H1 (cell line): Measurements from ENCODE around the gene GH2. TPM values are rescaled to one million over a fixed set of nuclear protein-coding genes. Genes with fewer than 3 reads are reported as not detected.
"Not testable (repeated sequence)": the region's sequence is repeated elsewhere in the genome, so short reads cannot be mapped to it uniquely, and the experiment has no call there.

ENCODE experiments used
- CTCF ChIA-PET: fragments of 300-600 bp; sonication (Branson Sonifier 250); formaldehyde crosslinking; loops from one replicate; lab custom pipeline; 2021; ENCODE audit not compliant: partially characterized antibody; lab: Charles Lee
- POLR2A ChIA-PET: fragments of 300-600 bp; sonication (Branson Sonifier 250); formaldehyde crosslinking; loops from one replicate; lab custom pipeline; 2021; ENCODE audit warnings: inconsistent platforms; ENCODE audit not compliant: partially characterized antibody; lab: Charles Lee
- DNase-seq, 2 experiments: peaks; one replicate each; pipeline versions ENCODE4 v3.0.0 to v3.0.0-alpha.2; 2010 to 2022; ENCODE audit warnings: low spot score in 2 of 2, low read depth in 1 of 2, mixed read lengths in 1 of 2
- FAIRE-seq: peaks from 2 replicates; lab custom pipeline; 2011; peaks lifted over from hg19 to GRCh38; lab: Jason Lieb, UNC
- H2AFZ ChIP-seq: 2 replicates; pipeline ENCODE4 v1.8.1; 2012; ENCODE audit warnings: low read length, inconsistent platforms
- H2AK5ac ChIP-seq: 2 replicates; pipeline ENCODE4 v1.6.1; 2013; ENCODE audit warnings: low read depth, low read length
- H2BK120ac ChIP-seq: replicated peaks from 2 replicates; pipeline ENCODE3; 2013; ENCODE audit warnings: low read depth, low read length, inconsistent platforms
- H2BK12ac ChIP-seq: 2 replicates; pipeline ENCODE4 v1.6.1; 2013; ENCODE audit warnings: low read depth, low read length
- H2BK15ac ChIP-seq: 2 replicates; pipeline ENCODE4 v1.6.1; 2013; ENCODE audit warnings: low read length
- H2BK20ac ChIP-seq: 2 replicates; pipeline ENCODE4 v1.6.1; 2013; ENCODE audit warnings: low read length
- H2BK5ac ChIP-seq: 2 replicates; pipeline ENCODE4 v1.6.1; 2013; ENCODE audit warnings: low read depth, low read length
- H3K14ac ChIP-seq: 2 replicates; pipeline ENCODE4 v1.6.1; 2013; ENCODE audit warnings: inconsistent platforms; ENCODE audit not compliant: insufficient read length
- H3K18ac ChIP-seq: 2 replicates; pipeline ENCODE4 v1.6.1; 2013; ENCODE audit warnings: low read length; ENCODE audit errors: extremely low read depth
- H3K23ac ChIP-seq: 2 replicates; pipeline ENCODE4 v1.6.1; 2013; ENCODE audit warnings: inconsistent platforms; ENCODE audit not compliant: insufficient read length
- H3K23me2 ChIP-seq: 2 replicates; pipeline ENCODE4 v1.6.1; 2013; ENCODE audit warnings: low read depth, low read length
- H3K27ac ChIP-seq: 2 replicates; pipeline ENCODE4 v1.6.1; 2011; ENCODE audit warnings: low read depth, low read length, inconsistent platforms
- H3K27me3 ChIP-seq, 4 experiments: replicated peaks in 1 of 4; 1 replicate in 1 of 4; 2 replicates in 3 of 4; pipeline versions ENCODE4 v1.6.1 to v1.8.1; 2011 to 2013; ENCODE audit warnings: low read length in 3 of 4, mild to moderate bottlenecking in 3 of 4, inconsistent platforms in 2 of 4, mixed read lengths in 2 of 4, moderate library complexity in 1 of 4; ENCODE audit not compliant: control insufficient read depth in 3 of 4, insufficient read depth in 3 of 4; ENCODE audit errors: extremely low read depth in 1 of 4
- H3K36me3 ChIP-seq, 4 experiments: 2 replicates each; pipeline versions ENCODE4 v1.6.1 to v1.8.1; 2011 to 2013; ENCODE audit warnings: mild to moderate bottlenecking in 4 of 4, low read length in 3 of 4, moderate library complexity in 2 of 4, control low read depth in 1 of 4, inconsistent platforms in 1 of 4; ENCODE audit not compliant: insufficient read depth in 4 of 4, control insufficient read depth in 2 of 4
- H3K4ac ChIP-seq: replicated peaks from 2 replicates; pipeline ENCODE3; 2013; ENCODE audit warnings: low read length, low read depth, mixed read lengths, inconsistent platforms; ENCODE audit not compliant: insufficient read length
- H3K4me1 ChIP-seq, 4 experiments: replicated peaks in 1 of 4; 1 replicate in 1 of 4; 2 replicates in 3 of 4; pipeline versions ENCODE4 v1.6.1 to v1.8.1; 2011 to 2013; ENCODE audit warnings: low read length in 3 of 4, inconsistent platforms in 2 of 4, mixed read lengths in 1 of 4; ENCODE audit not compliant: insufficient read depth in 4 of 4, control insufficient read depth in 3 of 4
- H3K4me2 ChIP-seq, 2 experiments: 2 replicates each; pipeline versions ENCODE4 v1.6.1 to v1.8.1; 2011 to 2013; ENCODE audit warnings: low read depth in 2 of 2, low read length in 2 of 2, control low read depth in 1 of 2, inconsistent platforms in 1 of 2, mild to moderate bottlenecking in 1 of 2; ENCODE audit not compliant: insufficient read depth in 1 of 2
- H3K4me3 ChIP-seq, 4 experiments: fragments of 200-600, 300-600 bp in 1 of 4; sonication (generic), shearing (Covaris generic), sonication (Bioruptor Twin) in 1 of 4; 2 replicates each; pipeline versions ENCODE4 v1.5.1 to v1.8.1; 2011 to 2016; ENCODE audit warnings: low read length in 4 of 4, low read depth in 3 of 4, control low read depth in 2 of 4, inconsistent platforms in 2 of 4, mild to moderate bottlenecking in 2 of 4, mixed read lengths in 1 of 4, moderate library complexity in 1 of 4; ENCODE audit not compliant: insufficient read depth in 2 of 4; ENCODE audit errors: extremely low read depth in 1 of 4
- H3K56ac ChIP-seq: replicated peaks from 2 replicates; pipeline ENCODE3; 2013; ENCODE audit warnings: low read depth, mild to moderate bottlenecking, mixed read lengths, low read length, inconsistent platforms; ENCODE audit not compliant: insufficient read length
- H3K79me1 ChIP-seq: 2 replicates; pipeline ENCODE4 v1.6.1; 2013; ENCODE audit warnings: low read depth, low read length, control low read depth
- H3K79me2 ChIP-seq, 2 experiments: 2 replicates each; pipeline versions ENCODE4 v1.6.1 to v1.8.1; 2012 to 2013; ENCODE audit warnings: low read length in 2 of 2, mild to moderate bottlenecking in 2 of 2, inconsistent platforms in 1 of 2; ENCODE audit not compliant: insufficient read depth in 2 of 2, control insufficient read depth in 1 of 2
- H3K9ac ChIP-seq, 4 experiments: replicated peaks in 1 of 4; 1 replicate in 1 of 4; 2 replicates in 3 of 4; pipeline versions ENCODE4 v1.6.1 to v1.8.1; 2011 to 2013; ENCODE audit warnings: low read depth in 3 of 4, low read length in 3 of 4, control low read depth in 2 of 4, mild to moderate bottlenecking in 2 of 4, moderate library complexity in 2 of 4, inconsistent platforms in 1 of 4; ENCODE audit errors: extremely low read depth in 1 of 4
- H3K9me3 ChIP-seq, 2 experiments: 2 replicates each; pipeline versions ENCODE4 v1.6.1 to v1.8.1; 2012 to 2013; ENCODE audit warnings: mild to moderate bottlenecking in 2 of 2, moderate library complexity in 2 of 2, control low read depth in 1 of 2, inconsistent platforms in 1 of 2, low read depth in 1 of 2, low read length in 1 of 2, mixed read lengths in 1 of 2; ENCODE audit not compliant: insufficient read depth in 2 of 2
- H4K20me1 ChIP-seq, 2 experiments: replicated peaks in 1 of 2; 2 replicates each; pipeline versions ENCODE3 to v1.8.1; 2011 to 2013; ENCODE audit warnings: inconsistent platforms in 2 of 2, low read length in 2 of 2, mild to moderate bottlenecking in 1 of 2; ENCODE audit not compliant: insufficient read depth in 2 of 2, control insufficient read depth in 1 of 2
- H4K5ac ChIP-seq: 2 replicates; pipeline ENCODE4 v1.6.1; 2013; ENCODE audit warnings: low read length, low read depth, mixed read lengths, inconsistent platforms; ENCODE audit not compliant: insufficient read length
- H4K8ac ChIP-seq: 2 replicates; pipeline ENCODE4 v1.8.0; 2013; ENCODE audit warnings: mild to moderate bottlenecking, moderate library complexity, low read length, inconsistent platforms; ENCODE audit not compliant: insufficient read depth; ENCODE audit errors: extremely low read depth
- H4K91ac ChIP-seq: replicated peaks from 2 replicates; pipeline ENCODE3; 2013; ENCODE audit warnings: low read length, mixed read lengths, inconsistent platforms; ENCODE audit not compliant: insufficient read length
- WGBS, 2 experiments: shearing (Covaris generic) in 1 of 2; methylation state at CpG; one replicate each; pipeline versions ENCODE4 v1.1.6 to v1.1.7; 2013 to 2015; ENCODE audit warnings: low lambda C conversion rate in 2 of 2, mixed read lengths in 2 of 2, inconsistent platforms in 1 of 2, low coverage in 1 of 2, missing lambda C conversion rate in 1 of 2; ENCODE audit not compliant: insufficient replicate concordance in 2 of 2, insufficient coverage in 1 of 2, insufficient read length in 1 of 2; ENCODE audit errors: extremely low coverage in 1 of 2, missing lambda C conversion rate in 1 of 2; 5-methylcytosine and 5-hydroxymethylcytosine counted together
- polyA plus RNA-seq, 7 experiments: library from polyadenylated mRNA; depleted of rRNA in 3 of 7; stranded (reverse) in 5 of 7; unstranded in 2 of 7; fragments of >200 nt in 5 of 7; fragments of 200-250 nt in 2 of 7; gene quantifications; 1 replicate in 5 of 7; 2 replicates in 1 of 7; 4 replicates in 1 of 7; pipeline versions ENCODE4 v1.2.1 to v1.2.3, GENCODE V29; 2011 to 2013; ENCODE audit warnings: missing spikeins in 2 of 7, mixed read lengths in 2 of 7
- total RNA-seq: library from RNA; stranded (reverse); fragmentation: NEBNext Ultra II Directional; extraction: Animal tissue kit (Norgen Biotek cat#: 25700); gene quantifications from 2 replicates; pipeline ENCODE4 v1.2.1, GENCODE V29; 2021

GH2 gene
- total and polyA plus RNA-seq, 2 of the 8 experiments (the other 6 are each of a cell fraction or from before 2014, with no cell fraction given): 0.60 to 1.5 TPM

GRCh38 chr17:63878413-63878812 is 3.3 kb downstream of the GH2 start:
- 94% methylated on average over 9 of the region's 9 CpGs; no CpG with 5 or more reads in 1 of the 2 experiments for WGBS, 2 experiments
- H3K14ac ChIP-seq, H2AK5ac ChIP-seq, H2BK12ac ChIP-seq, H3K18ac ChIP-seq, H3K9ac ChIP-seq, H4K8ac ChIP-seq, H2BK5ac ChIP-seq, H3K23ac ChIP-seq, H3K36me3 ChIP-seq, POLR2A ChIA-PET, H3K79me2 ChIP-seq, H4K20me1 ChIP-seq, H3K4ac ChIP-seq, FAIRE-seq, H3K4me3 ChIP-seq, H3K27ac ChIP-seq, H3K4me2 ChIP-seq, DNase-seq, H3K9me3 ChIP-seq, H3K23me2 ChIP-seq, H4K91ac ChIP-seq, H3K56ac ChIP-seq, H2BK120ac ChIP-seq, H3K27me3 ChIP-seq, H2BK20ac ChIP-seq, H2BK15ac ChIP-seq, H4K5ac ChIP-seq, H3K79me1 ChIP-seq, H2AFZ ChIP-seq: not testable (repeated sequence)
- CTCF ChIA-PET: interaction anchor here (1.0 to 3.8 kb wide), 6 partner anchors 9 to 40 kb away, joined by 3 to 27 read pairs (median 6); partner anchors contain the start of genes CSHL1 and GH1
- peaks cover 3 to 15% (median 8%) of the 10 kb centered on the region in 4 experiments for H3K4me1 ChIP-seq

GRCh38 chr17:63874693-63875092 is 7.1 kb downstream of the GH2 start:
- H2AK5ac ChIP-seq, H3K18ac ChIP-seq, H3K79me2 ChIP-seq, H3K4me1 ChIP-seq, H3K4ac ChIP-seq, H3K14ac ChIP-seq, H4K8ac ChIP-seq, H2BK120ac ChIP-seq, FAIRE-seq, H3K23me2 ChIP-seq, H3K4me2 ChIP-seq, H3K23ac ChIP-seq, H2AFZ ChIP-seq, H2BK15ac ChIP-seq, H3K27ac ChIP-seq, H3K27me3 ChIP-seq, H2BK20ac ChIP-seq, H3K4me3 ChIP-seq, H4K91ac ChIP-seq, H2BK5ac ChIP-seq, H3K79me1 ChIP-seq, H3K9me3 ChIP-seq, H3K9ac ChIP-seq, H4K5ac ChIP-seq, H3K36me3 ChIP-seq, H3K56ac ChIP-seq, H2BK12ac ChIP-seq, H4K20me1 ChIP-seq, DNase-seq: not testable (repeated sequence)
- ChIA-PET POLR2A (interaction anchor here (0.6 kb wide), 1 partner anchor 8 kb away, joined by 4 read pairs; no protein-coding TSS in a partner anchor), CTCF (interaction anchor here (0.6 to 1.8 kb wide), 15 partner anchors 8 to 145 kb away, joined by 3 to 10 read pairs (median 3); partner anchors contain the start of gene CSHL1)
- WGBS, 2 experiments: 71% methylated on average over 4 of the region's 6 CpGs; no CpG with 5 or more reads in 1 of the 2 experiments
